Left hindlimb (tissue), 1 donor: ENCODE data around the gene HSP90AB1.
A peak's percentile ranks its signal among the peaks of the same experiment; 100 is the strongest.

Source experiments
- DNase-seq: peaks from one replicate; pipeline ENCODE4 v3.0.0-alpha.2; 2018

Gene HSP90AB1

GRCh38 chr6:44269178-44269920 is 22.4 kb downstream of the HSP90AB1 start:
- DNase-seq = no peak

- DNase-seq = no peak
These were observed 23.1 kb downstream of the HSP90AB1 start, which contains the start of gene TMEM151B for GRCh38 chr6:44269921-44270525. TSS of gene TMEM151B (plus strand) at chr6:44270450. CDS start at chr6:44270743, 293 bp downstream.

GRCh38 chr6:44270526-44271405 is 23.9 kb downstream of the HSP90AB1 start:
- DNase-seq = no peak

GRCh38 chr6:44271406-44271723 is 24.5 kb downstream of the HSP90AB1 start:
- DNase-seq = no peak

- DNase-seq = no peak
These were observed 25.0 kb downstream of the HSP90AB1 start for GRCh38 chr6:44271914-44272313.

GRCh38 chr6:44272529-44272928 is 25.6 kb downstream of the HSP90AB1 start:
- DNase-seq = no peak

- DNase-seq = no peak
These were observed 26.2 kb downstream of the HSP90AB1 start for GRCh38 chr6:44272999-44273566.

GRCh38 chr6:44273617-44274016 is 26.7 kb downstream of the HSP90AB1 start:
- DNase-seq = no peak

- no peak for DNase-seq
These were observed 28.4 kb downstream of the HSP90AB1 start for GRCh38 chr6:44275271-44275748.

GRCh38 chr6:44275749-44276648 is 29.1 kb downstream of the HSP90AB1 start:
- DNase-seq = peak; percentile 44

GRCh38 chr6:44276667-44277640 is 30.1 kb downstream of the HSP90AB1 start:
- DNase-seq = peak; percentile 19

GRCh38 chr6:44277763-44278162 is 30.9 kb downstream of the HSP90AB1 start:
- DNase-seq = peak; percentile 3

GRCh38 chr6:44278315-44278714 is 31.4 kb downstream of the HSP90AB1 start:
- peak; percentile 8 for DNase-seq

- peak; percentile 3 for DNase-seq
These were observed 32.1 kb downstream of the HSP90AB1 start for GRCh38 chr6:44278774-44279697.

GRCh38 chr6:44284121-44284520 is 37.2 kb downstream of the HSP90AB1 start:
- no peak for DNase-seq

GRCh38 chr6:44284867-44285266 is 38.0 kb downstream of the HSP90AB1 start:
- no peak for DNase-seq

- DNase-seq = no peak
These were observed 38.8 kb downstream of the HSP90AB1 start for GRCh38 chr6:44285552-44286284.

- no peak for DNase-seq
These were observed 39.3 kb downstream of the HSP90AB1 start for GRCh38 chr6:44286285-44286565.

GRCh38 chr6:44286747-44287146 is 39.8 kb downstream of the HSP90AB1 start:
- DNase-seq = no peak
